Measurements from ENCODE around the gene CLDN5. TPM values are rescaled to one million over a fixed set of nuclear protein-coding genes. Genes with fewer than 3 reads are reported as not detected.

The CLDN5 gene
- total and polyA plus RNA-seq, 11 donors, result 16.8 to 79.0 (median 38.1) TPM

DNA sequence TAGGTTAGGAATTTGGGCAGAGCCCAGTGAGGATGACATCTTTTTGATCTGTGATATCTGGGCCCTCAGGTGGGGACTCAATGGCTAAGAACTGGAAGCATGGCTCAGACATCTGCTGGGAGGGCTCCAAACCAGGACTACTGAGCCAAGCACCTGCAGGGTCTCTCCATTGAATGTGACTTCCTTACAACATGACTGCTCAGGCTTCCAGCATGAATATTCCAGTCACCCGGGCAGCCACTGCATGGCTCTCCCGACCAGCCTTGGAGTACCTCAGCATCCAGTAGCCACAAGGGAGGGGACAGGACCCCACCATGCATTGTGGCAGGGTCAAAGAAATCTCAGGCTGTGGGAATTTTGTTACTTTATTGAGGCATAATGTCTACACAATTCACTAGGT lies 35.9 kb downstream of the CLDN5 start:
- Histone ChIP-seq H3K9me3 (no peaks in the 10 kb centered on the region), H3K36me3 (peaks cover 0 to 6% (median 0%) of the 10 kb centered on the region in 9 donors), H3K27ac (no peak overlapping the region), H3K4me1 (peaks cover 0 to 6% (median 0%) of the 10 kb centered on the region in 12 donors), H3K4me3 (no peak overlapping the region), H3K27me3 (no peaks in the 10 kb centered on the region)
- no peak for DNase-seq
- 91 to 100% (median 95%) methylated on average over 2 of the region's 2 CpGs for WGBS, 4 donors
- no peak for ATAC-seq
- intact Hi-C loops (cut with DNase I), result loop anchor here in 1 of 10 donors (2.0 kb wide), 1 partner anchor 143 kb away; no protein-coding TSS in a partner anchor
- TF ChIP-seq CTCF (IDR thresholded peaks at IDR 0.05), result no peak
- TF ChIP-seq POLR2A (IDR thresholded peaks at IDR 0.05), result no peak

DNA sequence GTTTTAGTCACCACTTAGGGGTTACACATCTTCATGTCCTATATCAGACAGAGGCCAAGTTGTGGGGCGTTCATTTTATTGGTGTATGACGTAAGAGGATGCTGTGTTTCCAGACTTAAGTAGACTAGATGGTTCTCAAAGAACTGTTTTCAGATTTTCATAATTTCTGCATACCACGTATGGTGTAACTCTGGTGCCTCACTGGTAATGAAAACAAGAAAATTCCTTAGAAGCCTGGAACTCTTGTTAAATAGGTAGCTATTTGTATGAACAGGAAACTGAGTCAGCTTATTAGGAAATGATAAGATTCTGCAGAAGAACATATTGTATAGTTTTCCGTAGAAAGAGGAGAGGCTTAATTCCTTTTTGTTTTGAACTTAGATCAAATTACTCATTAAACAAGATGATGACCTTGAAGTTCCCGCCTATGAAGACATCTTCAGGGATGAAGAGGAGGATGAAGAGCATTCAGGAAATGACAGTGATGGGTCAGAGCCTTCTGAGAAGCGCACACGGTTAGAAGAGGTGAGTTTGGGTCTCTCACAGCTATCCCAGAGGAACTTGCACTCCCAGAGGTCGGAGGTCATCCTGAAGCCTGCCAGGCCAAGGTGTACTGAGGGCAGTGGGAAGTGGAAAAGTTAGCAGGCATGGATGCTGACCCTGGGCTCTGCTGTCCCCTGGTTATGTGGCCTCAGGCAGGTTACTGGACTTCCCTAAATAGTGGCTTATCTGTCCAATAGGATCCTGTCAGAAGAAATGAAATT lies 40.5 kb downstream of the CLDN5 start:
- DNase-seq (no peak), ATAC-seq (no peak)
- TF ChIP-seq CTCF (IDR thresholded peaks at IDR 0.05) (no peak), POLR2A (IDR thresholded peaks at IDR 0.05) (no peak)
- Histone ChIP-seq H3K9me3 (no peaks in the 10 kb centered on the region), H3K36me3 (no peaks in the 10 kb centered on the region), H3K27me3 (no peaks in the 10 kb centered on the region), H3K27ac (peak overlapping the region in 2 of 12 donors; percentile 11 to 51), H3K4me1 (peaks cover 0 to 7% (median 5%) of the 10 kb centered on the region in 12 donors), H3K4me3 (no peak overlapping the region)
- 78 to 84% (median 79%) methylated on average over 8 of the region's 8 CpGs for whole genome bisulfite sequencing, 4 donors
- intact Hi-C loops (cut with DNase I), result no loop called here

DNA sequence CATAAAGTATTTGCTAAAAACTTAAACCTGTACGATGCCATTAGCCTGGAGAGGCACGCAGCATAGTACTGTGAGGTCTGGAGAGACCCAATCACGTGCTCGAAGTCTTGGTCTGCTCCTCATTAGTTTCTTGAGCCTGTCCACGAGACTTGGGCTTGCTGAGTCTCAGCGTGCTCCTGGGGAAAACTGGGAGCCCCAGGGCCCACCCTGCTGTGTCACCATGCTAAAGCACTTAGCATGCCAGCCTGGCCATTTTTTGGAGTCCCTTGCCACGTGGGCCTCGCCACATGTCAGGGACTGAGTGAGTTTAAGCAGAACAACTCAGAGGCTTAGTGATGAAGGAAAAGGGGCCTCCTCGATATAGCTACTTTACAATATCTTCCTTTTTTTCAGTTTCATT lies 41.9 kb downstream of the CLDN5 start:
- no peak for DNase-seq
- Histone ChIP-seq H3K4me1 (peaks cover 6 to 18% (median 13%) of the 10 kb centered on the region in 12 donors), H3K4me3 (no peak overlapping the region), H3K36me3 (no peaks in the 10 kb centered on the region), H3K27me3 (no peaks in the 10 kb centered on the region), H3K9me3 (no peaks in the 10 kb centered on the region), H3K27ac (no peak overlapping the region)
- TF ChIP-seq CTCF (IDR thresholded peaks at IDR 0.05), result no peak
- TF ChIP-seq POLR2A (IDR thresholded peaks at IDR 0.05), result no peak
- ATAC-seq, result no peak
- intact Hi-C loops (cut with DNase I), result no loop called here
- 88 to 90% (median 89%) methylated on average over 9 of the region's 9 CpGs for WGBS, 4 donors

DNA sequence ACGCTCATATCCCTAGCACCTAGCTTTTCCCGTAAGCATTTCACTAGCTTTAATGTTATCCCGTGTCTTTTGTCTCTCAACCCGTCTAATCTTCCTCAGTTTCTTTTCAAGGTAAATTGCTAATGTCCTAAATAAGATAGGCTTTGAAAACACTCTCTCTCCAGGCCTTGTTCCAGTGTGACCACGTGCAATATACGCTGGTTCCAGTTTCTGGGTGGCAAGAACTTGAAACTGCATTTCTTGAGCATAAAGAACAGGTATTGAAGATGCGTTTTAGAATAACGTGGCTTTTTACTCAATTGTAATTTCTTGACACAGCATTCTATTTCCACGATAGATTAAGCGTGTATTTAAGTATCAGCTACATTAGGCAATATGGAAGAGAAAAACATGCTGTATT lies 43.4 kb downstream of the CLDN5 start:
- no peaks in the 10 kb centered on the region for H3K9me3 ChIP-seq
- DNase-seq (no peak), ATAC-seq (no peak)
- peaks cover 0 to 6% (median 0%) of the 10 kb centered on the region in 9 donors for H3K36me3 ChIP-seq
- no peak overlapping the region for H3K4me3 ChIP-seq
- 66 to 78% (median 73%) methylated on average over 10 of the region's 10 CpGs for WGBS, 4 donors
- H3K27me3 ChIP-seq, result no peaks in the 10 kb centered on the region
- H3K4me1 ChIP-seq, result peaks cover 6 to 28% (median 20%) of the 10 kb centered on the region in 12 donors
- TF ChIP-seq CTCF (IDR thresholded peaks at IDR 0.05) (no peak), POLR2A (IDR thresholded peaks at IDR 0.05) (no peak)
- intact Hi-C loops (cut with DNase I), result no loop called here
- H3K27ac ChIP-seq, result no peak overlapping the region

Measured in heart left ventricle (tissue), 16 donors.